Pons (tissue), 1 donor: ENCODE data around the gene SPINK4.

ENCODE experiments used
- DNase-seq: peaks from one replicate; pipeline ENCODE4 v3.0.0-alpha.2; 2016; ENCODE audit warnings: low spot score

The SPINK4 gene

DNA sequence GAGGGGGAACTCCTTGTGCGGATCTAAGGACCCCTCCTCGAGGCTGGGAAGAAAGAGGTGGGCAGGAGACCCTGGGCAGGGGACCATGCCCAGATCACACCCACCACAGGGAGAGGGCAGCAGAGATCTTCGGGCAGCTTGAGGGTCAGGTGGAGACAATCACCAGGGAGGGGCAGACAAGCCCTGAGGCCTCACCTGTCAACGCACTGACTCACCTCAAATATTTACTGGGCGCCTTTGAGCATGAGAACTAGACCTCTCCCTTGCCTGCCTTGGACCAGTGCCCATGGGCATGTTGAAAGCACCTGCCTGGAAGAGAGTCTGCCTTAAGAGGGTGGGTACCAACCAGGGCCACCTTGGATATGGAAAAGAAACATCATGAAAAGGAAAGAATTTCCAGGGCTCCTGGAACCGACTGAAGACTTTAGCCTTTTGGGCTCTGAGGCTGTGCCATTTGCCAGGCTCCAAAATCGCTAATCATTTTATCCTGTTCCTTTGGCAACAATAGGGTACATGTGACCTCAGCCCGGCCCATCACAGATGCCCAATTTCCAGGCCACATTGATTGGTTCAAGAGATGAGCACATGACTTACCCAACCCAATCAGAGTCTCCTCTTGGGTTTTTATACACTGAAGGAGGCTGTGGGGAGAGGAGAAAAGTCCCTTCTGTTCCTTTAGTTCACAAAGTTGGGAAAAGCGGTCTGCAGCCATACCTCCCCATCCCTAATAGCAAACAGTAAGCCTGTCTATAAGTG is 10.4 kb upstream of the SPINK4 start:
- no peak for DNase-seq

- DNase-seq: no peak
These were observed 9.0 kb upstream of the SPINK4 start for GRCh38 chr9:33230756-33231622.

- no peak for DNase-seq
These were observed 8.4 kb upstream of the SPINK4 start for GRCh38 chr9:33231623-33231942.

DNA sequence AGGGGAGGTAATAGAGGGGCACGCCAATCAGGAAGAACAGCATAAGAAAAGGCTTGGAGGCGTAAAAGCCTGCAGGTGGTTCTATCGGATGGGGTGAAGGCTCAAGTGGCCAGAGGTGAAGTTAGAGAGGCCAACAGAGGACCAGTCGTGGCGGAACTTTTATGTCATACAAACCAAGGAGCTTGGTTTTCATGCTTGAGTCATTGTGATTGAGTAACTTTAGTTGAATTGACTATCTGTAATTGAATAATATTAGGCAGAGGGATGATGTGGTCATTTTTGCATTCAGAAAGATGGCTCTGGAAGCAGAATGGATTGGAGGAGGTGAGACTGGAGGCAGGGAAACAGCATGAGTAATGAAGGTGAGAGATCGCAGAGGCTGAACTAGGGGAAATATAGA is 7.2 kb upstream of the SPINK4 start:
- no peak for DNase-seq

DNA sequence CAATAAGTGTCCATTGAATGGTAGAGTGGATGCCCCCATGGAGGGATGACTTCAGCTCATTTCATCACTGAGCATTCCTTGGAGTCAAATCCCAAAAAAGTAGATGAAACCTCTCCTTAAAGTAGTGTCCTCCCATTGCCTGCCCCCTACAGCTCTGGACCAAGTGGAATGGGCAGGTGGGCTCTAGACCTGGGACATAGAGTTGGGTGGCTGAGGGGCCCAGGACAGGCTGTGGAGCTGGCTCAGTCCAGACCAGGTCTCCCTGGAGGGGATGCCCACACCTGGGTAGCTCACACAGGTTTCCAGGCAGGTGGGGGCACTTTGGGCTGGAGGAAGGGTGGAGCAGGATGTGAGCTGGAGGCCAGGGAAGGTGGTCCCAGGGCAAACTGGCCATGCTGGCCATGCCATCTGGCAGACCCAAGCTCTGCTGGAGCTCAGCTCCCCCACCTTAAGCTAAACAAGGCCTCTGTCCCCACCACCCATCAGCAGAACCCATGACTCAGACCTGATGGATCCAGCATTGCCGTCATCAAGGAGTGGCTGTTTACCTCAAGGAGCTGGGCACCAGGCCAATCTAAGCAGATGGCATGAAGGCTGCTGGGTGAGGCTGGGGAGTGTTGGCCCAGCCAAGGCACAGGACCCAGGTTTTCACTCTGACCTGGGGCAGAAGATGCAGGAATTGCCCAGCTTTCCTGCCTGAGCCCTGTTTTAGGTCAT is 6.2 kb upstream of the SPINK4 start:
- no peak for DNase-seq

DNA sequence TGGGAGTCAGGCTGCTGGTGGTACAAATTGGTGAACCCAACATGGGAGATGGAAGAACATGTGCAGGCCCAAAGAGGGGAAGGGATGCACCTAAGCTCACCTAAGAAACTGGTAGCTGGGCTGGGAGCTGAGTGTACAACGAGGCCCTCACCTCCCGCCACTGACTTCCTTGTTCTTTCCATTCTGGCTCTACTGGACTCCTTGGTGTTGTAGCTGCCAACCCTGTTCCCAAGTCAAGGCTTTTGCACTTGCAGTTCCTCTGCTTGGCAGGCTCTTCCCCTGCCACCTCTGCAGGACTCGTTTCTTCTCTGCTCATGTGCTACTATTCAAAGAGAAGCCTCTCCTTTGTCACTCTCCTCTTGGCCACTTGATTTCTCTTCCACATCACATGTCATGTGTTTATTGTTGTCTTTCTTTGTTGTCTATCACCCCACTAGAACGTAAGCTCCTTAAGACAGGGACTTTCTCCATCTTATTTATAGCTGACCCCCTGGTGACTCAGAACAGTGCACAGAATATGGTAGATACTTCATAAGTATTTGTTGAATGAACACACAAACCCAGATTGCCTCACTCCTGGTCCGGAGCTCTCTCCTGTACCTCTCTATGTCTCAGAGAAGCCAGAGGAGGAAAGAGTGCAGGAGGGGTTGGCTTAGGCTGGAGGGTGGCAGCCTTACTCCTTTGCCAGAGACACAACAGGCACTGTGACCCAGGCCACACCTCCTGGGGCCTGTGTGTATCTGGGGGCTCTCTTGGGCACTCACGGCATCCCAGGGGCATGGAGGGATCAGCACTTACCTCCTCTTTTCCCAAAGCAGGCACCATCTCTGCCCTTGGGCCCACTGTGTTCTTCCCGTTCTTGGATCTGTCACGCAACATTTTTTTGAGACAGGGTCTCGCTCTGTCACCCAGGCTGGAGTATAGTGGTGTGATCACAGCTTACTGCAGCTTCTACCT is 5.2 kb upstream of the SPINK4 start:
- DNase-seq: no peak

DNA sequence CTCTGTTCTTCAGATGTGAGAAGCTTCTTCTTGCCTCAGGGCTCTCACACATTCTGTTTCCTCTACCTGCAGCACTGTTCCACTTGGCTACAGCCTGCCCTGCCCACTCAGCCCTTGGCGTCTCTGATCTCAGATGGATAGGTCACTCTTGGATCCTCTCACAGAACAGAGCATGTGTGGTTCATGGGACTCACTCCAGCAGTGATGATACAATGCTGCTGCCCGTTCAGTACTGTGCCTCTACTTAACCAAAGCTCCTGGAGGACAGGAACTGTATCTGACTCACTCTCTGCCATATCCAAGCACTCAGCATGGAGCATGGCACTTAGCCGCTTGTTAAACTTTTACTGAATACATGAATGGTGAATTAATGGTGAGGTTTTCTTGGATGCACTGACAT is 3.4 kb upstream of the SPINK4 start:
- DNase-seq: no peak

- no peak for DNase-seq
These were observed 1.3 kb downstream of the SPINK4 start for GRCh38 chr9:33241298-33241697.

GRCh38 chr9:33242609-33243134 is 2.7 kb downstream of the SPINK4 start:
- DNase-seq: no peak

DNA sequence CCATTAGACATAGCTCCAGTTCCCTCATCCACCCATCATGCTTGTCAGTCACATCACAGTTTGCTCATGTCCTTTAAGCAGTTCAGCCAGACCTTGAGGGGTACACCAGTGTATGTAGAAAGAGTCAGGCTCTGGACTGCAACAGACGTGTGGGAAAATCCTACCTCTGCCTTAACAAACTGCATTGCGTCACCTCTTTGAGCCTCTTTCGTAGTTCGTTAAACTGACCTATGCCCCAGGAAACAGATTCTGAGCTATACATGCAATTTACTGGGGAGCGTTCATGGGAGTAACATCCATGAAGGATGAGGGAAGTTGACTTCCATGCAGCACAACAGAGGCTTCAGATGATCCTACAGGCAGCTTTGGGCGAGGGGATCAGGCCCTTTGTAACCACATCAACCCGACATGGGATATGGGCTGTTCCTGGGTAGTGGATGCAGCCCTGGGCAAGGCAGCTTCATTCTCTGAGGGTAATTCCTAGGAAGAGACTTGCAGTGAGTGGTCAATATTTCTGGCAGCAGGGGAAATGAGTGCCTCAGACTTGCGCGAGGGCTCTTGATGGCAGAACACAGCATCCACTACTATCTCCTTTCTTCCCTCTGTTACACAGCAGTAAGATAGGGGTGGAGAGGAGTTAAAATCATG is 4.3 kb downstream of the SPINK4 start:
- no peak for DNase-seq

GRCh38 chr9:33245341-33245740 is 5.4 kb downstream of the SPINK4 start:
- no peak for DNase-seq

DNA sequence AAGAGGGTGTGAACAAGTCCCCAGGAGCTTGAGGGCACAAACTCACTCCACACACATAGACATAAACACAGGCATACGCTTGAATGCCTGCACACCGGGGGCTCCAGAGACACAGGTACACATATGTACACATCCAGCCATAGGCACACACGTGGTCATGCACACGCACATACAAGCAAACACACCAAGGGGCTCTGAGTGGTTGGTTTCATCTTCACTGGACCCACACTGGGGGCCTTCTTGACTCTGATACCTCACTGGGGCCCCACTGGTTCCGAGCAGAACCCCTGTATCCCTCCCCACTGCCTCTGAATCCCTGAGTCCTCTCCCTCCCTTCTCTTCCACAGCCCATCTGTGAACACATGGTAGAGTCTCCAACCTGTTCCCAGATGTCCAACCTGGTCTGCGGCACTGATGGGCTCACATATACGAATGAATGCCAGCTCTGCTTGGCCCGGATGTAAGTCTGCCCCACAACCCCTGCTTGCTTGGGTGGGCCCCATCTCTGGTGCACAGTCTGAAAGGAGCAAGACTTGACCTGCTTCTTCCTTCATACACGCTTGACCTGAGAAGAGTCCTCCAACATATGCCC is 6.4 kb downstream of the SPINK4 start:
- DNase-seq: no peak

DNA sequence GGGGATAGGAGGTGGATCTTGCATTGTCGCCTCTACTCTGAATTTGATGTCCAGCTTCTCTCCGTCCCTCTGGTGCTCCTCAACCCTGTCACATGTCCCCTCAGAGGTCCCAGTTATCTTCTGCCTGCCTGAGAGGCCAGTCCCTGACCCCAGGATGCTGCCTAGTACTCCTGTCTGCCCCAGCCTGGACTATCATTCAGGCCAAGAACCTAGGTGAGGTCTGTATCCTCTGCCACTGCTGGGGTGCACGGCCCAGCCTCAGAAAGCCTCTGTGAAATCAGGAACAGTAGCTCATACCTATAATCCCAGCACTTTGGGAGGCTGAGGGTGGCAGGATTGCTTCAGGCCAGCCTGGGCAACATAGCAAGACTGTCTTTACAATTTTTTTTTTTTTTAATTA is 8.6 kb downstream of the SPINK4 start:
- no peak for DNase-seq

DNA sequence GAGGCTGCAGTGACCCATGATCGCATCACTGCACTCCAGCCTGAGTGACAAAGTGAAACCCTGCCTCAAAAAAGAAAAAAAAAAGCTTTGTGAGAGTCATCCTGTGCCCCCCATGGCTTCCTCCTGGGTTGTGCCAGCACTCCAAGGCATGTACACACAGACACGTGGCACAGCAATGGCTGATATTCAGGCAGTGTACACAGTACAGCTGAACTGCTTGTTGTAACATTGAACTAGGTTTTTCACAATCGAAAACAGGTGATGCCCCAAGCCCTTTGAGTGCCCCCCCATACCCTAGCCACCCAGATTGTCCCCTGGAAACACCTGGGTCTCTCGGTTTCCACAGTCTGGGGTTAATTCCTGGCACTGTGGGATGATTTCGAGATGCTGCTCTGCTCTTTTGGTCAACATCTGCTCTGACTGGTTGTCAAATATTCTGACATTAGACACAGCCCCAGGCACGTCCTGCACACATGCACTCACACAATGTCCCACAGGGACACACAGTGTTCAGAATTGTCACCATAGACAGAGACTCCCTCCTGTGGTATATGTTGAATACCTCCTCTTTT is 9.2 kb downstream of the SPINK4 start:
- no peak for DNase-seq

DNA sequence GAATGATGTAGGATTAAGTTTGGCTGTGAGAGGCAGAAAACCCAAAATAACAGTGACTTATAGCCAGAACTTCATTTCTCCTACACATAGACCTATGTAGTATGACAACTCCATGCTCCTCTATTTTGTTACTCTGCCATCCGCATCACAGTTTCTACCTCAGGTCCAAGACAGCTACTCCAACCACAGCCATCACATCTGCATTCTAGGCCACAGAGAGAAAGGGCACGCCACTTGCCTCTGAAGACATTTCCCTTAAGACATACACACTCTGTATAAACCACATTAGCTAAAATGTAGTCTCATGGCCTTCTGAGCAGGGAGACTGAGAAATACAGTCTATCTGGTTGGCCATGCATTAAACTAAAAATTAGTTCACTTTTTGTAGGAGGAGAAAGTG is 10.0 kb downstream of the SPINK4 start:
- DNase-seq: no peak

GRCh38 chr9:33250458-33250995 is 10.6 kb downstream of the SPINK4 start:
- DNase-seq: no peak

DNA sequence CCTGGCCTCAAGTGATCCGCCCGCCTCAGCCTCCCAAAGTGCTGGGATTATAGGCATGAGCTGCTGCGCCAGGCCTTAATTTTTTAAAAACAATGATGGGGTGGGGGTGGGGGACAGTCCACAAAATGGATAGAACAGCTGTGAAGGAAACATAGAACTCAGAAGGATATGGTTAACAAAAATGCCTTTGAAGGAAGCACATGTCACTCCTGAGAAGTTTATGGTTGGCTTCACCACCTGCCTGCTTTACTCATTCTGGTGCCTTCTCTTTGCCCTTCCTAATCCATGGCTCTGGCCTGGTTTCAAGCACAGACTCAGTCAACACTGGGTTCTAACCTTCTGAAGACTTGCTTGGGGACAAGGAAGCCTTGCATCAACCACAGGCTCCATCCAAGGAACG is 14.2 kb downstream of the SPINK4 start:
- no peak for DNase-seq

DNA sequence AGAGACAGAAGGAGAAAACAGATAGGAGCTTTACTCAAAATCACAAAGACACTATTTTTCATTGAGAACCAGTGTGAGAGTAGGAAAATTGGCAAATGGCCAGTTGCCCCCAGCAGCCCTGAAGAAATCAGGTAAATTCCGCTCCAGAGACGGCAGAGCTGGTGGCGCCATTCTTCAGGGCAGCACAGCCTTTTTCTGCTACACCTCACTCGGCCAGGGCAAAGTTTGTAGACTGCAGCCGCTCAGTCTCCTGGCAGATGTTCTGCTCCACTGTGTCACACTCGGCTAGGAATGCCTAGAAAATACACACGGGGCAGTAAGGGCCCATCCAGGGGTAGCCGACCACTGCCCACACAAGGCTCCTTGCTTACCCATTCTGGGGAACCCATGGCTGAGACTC is 15.0 kb downstream of the SPINK4 start:
- DNase-seq: no peak

DNA sequence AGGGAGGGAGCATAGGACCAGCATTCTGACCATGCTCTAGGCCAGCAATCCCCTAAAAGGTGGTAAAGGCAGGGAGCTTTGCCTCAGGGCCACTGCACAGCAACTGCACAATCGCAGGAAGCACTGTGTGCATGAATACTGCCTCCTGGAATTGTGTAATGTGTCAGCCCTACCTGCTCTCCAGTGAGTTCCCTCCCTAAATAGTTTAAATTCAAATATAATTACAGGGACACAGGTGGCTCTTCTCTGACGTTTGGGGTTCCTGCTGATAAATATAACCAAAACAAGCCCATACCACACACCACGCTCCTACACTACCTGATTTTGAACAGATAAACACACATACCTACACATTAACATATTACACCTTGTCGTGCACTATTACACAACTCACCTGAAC is 15.5 kb downstream of the SPINK4 start:
- DNase-seq: no peak

GRCh38 chr9:33256236-33256635 is 16.3 kb downstream of the SPINK4 start:
- DNase-seq: no peak
